Measurements from ENCODE around the gene SMAD3.

SMAD3 gene

GRCh38 chr15:67130166-67130565, 64.8 kb downstream of the SMAD3 start:
- TF ChIP-seq ZNF274 (IDR thresholded peaks at IDR 0.05; ENCODE audit: low read depth, low read length) = no peak
- H3K4me3 ChIP-seq (ENCODE audit: low read length) = no peak overlapping the region

DNA sequence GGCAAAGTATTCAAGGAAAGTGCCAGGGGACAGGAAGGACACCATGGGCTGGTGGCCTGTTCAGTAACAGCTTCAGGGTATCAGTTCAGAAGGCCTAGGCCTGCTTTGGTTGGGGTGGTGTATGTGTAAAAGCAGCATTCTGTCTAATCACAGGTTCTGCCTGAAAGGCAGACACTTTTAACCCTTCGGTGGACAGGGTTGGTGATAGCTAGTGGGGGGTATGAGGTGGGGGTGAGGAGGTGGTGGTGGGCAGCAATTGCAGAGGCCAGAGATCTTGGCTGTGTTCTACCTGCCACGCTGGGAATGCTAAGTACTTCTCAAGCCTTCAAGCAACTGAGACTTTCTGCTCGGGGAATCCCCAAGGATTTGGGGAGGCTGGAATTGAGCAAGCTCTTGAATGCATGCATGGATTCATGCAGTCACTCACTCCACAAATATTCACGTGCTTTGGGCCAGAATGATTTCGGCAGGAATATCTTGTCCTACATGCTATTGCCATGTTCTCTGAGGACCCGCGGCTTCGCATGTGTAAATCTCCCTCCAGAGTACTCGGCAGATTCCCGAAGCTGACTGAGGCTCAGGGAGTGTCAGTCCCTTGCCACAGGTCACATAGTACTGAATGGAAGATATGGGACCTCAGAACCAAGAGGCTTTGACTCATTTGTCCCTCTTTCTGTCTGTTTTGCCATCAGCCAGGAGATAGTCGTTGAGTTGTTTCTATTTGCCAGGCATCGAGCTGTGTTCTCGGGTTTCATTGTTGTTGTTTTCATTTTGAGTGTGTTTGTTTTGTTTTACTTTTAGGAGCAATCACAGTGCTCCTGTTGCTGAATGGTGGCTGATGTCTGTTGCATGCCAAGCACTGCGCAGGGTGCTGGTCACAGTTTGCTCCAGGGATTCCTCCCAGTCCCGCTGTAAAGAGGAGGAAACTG, 65.5 kb downstream of the SMAD3 start:
- no peak overlapping the region for H3K4me3 ChIP-seq (ENCODE audit: low read length)
- TF ChIP-seq ZNF274 (IDR thresholded peaks at IDR 0.05; ENCODE audit: low read depth, low read length) = no peak

DNA sequence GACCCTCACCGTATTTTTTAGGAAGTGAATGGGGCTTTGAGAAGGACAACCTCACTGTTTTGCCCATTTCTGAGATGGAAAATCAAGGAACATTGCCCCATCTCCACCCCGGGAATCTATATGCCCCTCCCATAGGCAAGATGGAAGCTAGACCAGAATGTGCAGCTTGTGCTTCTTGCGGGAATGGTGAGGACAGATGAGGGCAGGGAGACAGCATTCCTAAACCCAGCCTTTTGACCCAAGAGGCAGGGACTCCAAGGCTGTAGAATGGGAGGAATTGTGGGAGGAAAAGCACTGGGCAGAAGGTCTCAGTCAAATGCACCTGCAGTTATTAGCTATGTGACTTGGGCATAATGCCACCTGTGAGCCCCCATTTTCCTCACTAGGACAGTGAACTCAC, 66.9 kb downstream of the SMAD3 start:
- H3K4me3 ChIP-seq (ENCODE audit: low read length) = no peak overlapping the region
- no peak for TF ChIP-seq ZNF274 (IDR thresholded peaks at IDR 0.05; ENCODE audit: low read depth, low read length)

DNA sequence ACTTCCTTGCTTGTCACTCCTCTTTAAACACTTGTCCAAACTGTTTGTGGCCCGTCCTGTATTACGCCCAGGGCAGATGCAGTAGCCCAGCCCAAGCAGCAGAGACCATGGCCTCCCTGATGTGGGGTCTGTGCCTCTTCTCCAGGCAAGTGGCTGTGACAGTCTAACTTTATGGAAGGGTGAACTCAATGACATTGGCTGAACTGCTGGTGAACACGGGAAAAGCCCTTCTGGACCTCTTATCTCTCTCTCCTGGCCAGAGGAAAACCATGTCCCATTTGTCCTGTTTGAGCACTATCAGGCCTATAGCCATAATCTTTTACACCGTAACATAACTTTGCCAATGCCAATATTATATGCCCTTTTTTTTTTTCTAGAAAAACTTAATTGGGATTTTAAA, 67.6 kb downstream of the SMAD3 start:
- no peak for TF ChIP-seq ZNF274 (IDR thresholded peaks at IDR 0.05; ENCODE audit: low read depth, low read length)
- H3K4me3 ChIP-seq (ENCODE audit: low read length) = no peak overlapping the region

GRCh38 chr15:67133738-67134066, 68.3 kb downstream of the SMAD3 start:
- no peak overlapping the region; the same call in 1 of the 2 replicates for H3K4me3 ChIP-seq (ENCODE audit: low read length)
- no peak for TF ChIP-seq ZNF274 (IDR thresholded peaks at IDR 0.05; ENCODE audit: low read depth, low read length)

DNA sequence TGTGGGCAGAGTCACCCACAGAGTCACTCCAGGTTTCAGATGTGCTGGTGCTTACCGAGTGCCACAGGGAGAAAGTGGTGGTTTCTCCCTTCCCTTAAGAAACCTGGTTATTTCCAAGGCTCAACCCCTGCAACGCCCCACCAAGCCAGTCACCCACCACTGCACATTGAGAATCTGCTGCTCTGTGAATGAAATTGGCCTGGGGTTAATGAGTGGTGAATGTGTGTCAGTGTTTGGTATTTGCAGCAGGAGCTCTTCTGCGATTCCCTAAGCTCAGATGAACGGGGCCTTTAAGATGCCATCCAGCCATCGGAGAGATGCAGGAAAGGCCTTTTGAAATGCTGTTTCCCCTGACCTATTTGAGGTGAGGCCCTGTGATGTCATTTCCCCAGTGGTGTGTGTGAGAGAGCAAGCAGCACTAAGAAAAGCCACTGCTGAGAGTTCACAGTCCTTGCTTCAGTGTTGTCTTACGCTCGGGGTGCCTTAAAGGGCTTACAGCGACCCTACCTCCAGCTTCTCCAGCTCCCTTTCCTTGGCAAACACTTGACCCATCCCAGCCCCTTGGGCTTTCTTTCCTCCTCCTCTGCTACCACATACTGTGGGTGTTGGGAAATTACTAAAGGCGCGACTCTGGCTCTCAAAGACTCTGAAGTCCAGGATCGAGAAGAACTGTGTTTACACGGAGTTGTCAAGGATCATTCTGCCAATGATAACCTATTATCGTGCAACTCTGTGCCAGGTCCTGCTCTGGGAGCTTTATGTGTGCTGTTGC, 68.9 kb downstream of the SMAD3 start:
- H3K4me3 ChIP-seq (ENCODE audit: low read length) = peak overlapping the region; percentile 28; the same call in 1 of the 2 replicates
- no peak for TF ChIP-seq ZNF274 (IDR thresholded peaks at IDR 0.05; ENCODE audit: low read depth, low read length)

DNA sequence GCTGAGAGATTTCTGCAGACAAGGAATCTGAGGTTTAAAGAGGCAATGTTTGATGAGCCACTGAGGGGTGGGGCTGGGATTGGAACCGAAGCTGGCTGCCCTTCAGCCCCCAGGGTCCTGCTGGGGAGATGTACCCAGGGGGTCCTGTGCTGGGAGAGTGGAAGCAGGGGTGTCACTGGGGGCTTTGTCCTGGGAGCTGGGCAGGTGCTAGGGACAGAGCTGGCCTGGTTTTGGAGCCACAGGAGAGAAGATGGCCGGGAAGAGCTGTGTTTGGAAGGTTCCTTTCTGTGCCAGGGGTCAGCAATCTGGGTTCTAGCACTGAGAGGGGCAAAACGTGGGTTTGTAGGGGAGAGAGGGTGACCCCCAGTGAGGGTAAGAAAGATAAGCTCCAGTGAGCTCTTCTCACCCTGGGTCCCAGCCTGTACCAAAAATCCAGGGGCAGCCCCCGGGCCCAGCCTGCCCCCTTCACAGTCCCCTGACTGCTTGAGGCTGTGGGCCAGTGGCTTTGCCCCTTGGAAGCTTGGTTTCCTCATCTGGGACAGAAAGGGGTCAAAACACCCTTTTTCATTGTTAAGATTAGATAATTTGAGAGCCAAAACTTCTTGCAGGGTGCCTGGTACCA, 69.6 kb downstream of the SMAD3 start:
- peak overlapping the region; percentile 28; the same call in 1 of the 2 replicates for H3K4me3 ChIP-seq (ENCODE audit: low read length)
- TF ChIP-seq ZNF274 (IDR thresholded peaks at IDR 0.05; ENCODE audit: low read depth, low read length) = no peak

GRCh38 chr15:67135494-67135893, 70.1 kb downstream of the SMAD3 start:
- no peak for TF ChIP-seq ZNF274 (IDR thresholded peaks at IDR 0.05; ENCODE audit: low read depth, low read length)
- no peak overlapping the region for H3K4me3 ChIP-seq (ENCODE audit: low read length)

DNA sequence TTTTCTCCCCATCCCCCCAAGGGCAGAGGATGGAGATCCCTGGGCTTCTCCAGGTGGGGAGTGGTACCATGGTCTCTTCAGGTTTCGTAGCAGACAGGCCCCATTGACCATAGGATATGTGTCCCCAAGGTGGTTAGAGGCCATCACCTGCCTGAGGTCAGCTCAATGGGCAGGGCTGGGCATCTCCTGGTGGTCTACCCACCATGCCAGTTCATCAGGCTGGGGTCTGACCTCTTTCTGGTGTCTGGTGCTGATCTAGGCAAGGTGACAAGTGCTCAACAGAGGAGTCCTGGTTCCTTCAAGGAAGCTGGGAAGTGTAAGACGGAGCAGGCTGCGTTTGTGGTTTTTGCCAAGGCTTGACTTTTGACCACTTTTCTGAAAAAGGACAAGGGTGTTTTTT, 71.4 kb downstream of the SMAD3 start:
- no peak for TF ChIP-seq ZNF274 (IDR thresholded peaks at IDR 0.05; ENCODE audit: low read depth, low read length)
- H3K4me3 ChIP-seq (ENCODE audit: low read length) = no peak overlapping the region

DNA sequence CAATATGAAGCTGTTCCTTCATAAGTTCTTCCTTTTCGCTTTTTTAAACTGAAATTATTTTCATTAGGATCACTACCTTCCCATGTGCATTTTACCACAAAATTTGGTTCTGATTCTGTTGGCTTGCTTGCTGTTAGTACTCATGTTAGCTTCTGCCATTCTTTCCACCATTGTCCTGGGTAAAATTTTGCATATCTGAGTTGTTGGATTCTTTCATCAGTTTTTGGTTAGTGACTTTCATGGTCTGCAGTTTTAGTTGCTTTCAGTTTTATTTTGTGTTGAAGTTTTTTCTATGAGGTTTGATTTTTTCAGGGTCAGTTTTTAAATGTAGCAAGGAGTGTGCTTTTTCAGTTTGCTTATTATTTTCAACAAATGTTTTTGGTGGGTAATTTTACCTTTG, 71.9 kb downstream of the SMAD3 start:
- TF ChIP-seq ZNF274 (IDR thresholded peaks at IDR 0.05; ENCODE audit: low read depth, low read length) = no peak
- peak overlapping the region; percentile 24; the same call in 1 of the 2 replicates for H3K4me3 ChIP-seq (ENCODE audit: low read length)

- no peak for TF ChIP-seq ZNF274 (IDR thresholded peaks at IDR 0.05; ENCODE audit: low read depth, low read length)
- peak overlapping the region; percentile 24; the same call in 1 of the 2 replicates for H3K4me3 ChIP-seq (ENCODE audit: low read length)
These were observed 72.8 kb downstream of the SMAD3 start for GRCh38 chr15:67137951-67138848.

- no peak for TF ChIP-seq ZNF274 (IDR thresholded peaks at IDR 0.05; ENCODE audit: low read depth, low read length)
- no peak overlapping the region for H3K4me3 ChIP-seq (ENCODE audit: low read length)
These were observed 73.8 kb downstream of the SMAD3 start for GRCh38 chr15:67138891-67139855.

All from GM08714 (cell line).